ENCODE measurements around the gene KIF13A.
"Not testable (repeated sequence)": the region's sequence is repeated elsewhere in the genome, so short reads cannot be mapped to it uniquely, and the experiment has no call there.

KIF13A gene

DNA sequence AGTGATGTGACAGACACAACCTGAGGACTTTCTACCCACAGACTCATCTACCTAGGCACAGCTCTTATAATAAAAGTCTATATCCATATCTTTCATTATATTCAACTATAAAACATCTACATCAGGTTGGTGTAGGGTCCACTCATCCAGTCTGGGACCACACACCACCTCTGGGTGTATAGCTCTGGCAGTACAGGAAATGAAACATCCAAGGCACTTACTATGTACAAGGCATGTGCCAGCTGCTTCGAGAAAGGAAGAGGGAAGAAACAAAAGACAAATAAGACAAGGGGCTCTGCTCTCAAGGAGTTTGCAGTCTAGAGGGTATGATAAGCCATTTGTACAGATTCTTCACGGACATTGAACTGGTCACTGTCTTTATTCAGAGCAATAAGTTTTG is 18.6 kb downstream of the KIF13A start:
- DNase-seq (ENCODE audit: low spot score) = no peak

DNA sequence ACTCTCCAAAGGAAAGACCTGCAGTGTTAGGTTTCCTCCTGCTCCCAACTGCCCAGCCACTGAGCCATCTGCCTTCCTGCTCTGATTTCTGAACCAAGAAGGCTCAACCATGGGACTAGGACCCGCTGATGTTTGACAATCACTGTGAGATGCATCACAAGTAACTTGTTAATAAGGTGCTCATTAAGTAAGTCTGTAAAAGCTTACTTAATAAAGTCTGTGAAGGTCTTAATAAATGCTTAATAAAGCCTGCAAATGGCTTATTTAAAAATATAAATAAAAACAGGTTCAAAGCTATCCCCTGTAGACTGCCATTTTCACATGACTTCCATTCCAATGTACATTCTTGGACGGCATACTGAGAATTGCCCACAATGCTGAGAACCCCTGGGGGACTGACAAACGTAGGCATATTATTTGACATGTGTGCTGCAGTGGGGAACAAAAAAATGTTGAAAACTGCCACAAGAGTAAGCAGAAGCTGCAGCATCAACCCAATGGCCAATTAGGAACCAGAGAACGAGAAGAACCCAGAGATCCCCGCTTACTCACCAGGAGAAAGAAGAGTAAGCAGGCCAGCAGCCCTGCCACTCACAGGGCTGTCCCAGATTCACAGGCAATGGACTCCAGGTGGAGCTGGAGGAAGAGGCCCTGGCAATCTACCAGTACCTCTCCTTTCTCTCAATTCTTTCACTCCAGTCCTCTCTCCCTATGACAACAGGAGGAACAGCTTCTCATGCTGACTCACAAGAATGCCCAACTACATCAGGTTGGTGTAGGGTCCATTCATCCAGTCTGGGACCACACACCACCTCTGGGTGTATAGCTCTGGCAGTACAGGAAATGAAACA is 19.5 kb downstream of the KIF13A start:
- no peak for DNase-seq (ENCODE audit: low spot score)

DNA sequence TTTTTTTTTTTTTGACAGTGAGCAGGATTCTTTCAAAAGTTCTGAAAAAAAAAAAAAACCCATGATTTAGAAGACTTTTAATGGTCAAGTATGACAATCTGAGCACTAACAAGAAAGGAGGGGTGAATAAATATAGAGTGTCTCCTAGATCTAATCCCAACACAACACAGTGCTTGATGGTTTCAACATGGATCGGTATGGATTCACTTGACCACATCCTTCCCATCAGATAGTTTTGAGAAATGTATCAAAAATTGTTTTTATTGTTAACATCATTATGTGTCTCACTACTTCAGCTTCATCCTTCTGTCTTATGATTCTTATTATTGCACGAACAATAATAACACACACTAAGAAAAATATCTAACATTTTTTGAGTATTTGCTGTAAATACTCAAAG is 21.0 kb downstream of the KIF13A start:
- DNase-seq (ENCODE audit: low spot score) = no peak

DNA sequence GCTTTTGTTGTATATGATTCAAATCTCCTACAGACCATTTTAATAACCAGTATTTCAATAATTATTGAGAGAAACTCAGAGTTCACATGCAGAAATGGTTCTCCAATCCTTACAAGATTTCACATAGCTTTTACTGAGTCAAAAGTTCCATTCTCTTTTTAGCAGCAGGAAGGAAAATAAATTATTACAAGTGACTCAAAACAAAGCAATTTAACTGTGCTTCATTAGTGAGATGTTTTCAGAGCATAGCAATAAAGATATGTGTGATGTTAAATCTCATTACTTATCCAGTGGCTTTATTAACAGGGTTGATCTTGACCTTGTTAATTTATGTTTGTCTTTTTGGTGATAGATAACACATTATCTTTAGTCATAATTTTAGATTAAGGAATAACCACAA is 22.0 kb downstream of the KIF13A start:
- DNase-seq (ENCODE audit: low spot score) = no peak

DNA sequence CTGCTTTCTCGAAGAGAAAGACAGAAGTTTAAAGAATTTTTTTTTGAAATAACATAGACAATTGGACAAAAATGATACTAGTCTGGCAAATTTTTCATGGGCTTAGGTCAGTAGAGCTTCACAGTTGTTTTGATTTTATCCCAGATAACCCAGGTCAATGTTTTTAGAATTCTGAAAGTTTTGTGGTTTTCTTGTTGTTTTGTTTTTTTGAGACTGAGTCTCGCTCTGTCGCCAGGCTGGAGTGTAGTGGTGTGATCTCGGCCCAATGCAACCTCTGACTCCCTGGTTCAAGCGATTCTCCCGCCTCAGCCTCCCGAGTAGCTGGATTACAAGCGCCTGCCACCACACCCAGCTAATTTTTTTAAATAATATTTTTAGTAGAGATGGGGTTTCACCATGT is 22.8 kb downstream of the KIF13A start:
- no peak for DNase-seq (ENCODE audit: low spot score)

DNA sequence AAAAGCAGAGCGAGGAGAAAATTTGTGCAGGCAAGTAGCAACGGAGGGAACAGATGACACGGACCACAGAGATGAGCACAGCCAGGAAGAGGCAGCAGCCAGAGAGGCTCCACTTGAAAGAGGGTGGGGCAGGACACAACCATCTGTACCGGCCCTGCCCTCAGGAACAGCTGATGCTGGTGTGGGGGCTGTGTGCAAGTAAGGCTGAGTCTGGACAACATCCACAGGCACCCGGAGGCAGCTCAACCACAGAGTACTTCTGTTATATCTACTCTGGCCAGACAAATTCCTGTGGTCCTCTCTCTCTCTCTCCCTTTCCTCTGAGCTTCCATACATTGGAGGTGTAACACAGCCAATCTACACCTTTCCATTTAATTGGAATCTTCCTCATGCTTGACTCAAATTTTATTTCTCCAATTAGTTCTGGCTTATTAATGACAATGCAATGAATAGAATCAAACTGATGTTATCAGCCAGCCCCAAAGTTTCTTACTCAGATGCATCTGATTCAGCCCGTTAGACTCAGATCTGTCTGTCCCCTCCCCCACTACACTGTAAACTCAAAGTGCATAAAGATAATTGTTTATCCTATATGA is 24.9 kb downstream of the KIF13A start:
- DNase-seq (ENCODE audit: low spot score) = no peak

DNA sequence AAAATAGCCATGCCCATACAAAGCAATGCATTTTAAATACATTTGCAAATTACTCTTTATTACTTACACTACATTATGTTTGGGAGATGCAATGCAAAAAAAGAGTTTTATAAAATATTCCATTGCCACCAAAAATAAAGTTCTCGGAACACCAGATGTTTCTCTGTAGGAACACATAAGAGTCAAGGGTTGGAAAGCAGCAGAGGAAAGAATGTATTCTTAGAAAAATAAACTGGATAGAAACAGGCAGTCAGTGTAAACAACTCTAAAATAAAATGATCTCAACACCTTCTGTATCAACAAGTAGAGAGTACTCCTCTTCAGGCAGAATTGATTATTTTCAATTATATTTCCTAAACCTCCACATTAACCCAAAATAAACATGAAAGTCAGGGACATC is 28.1 kb downstream of the KIF13A start:
- no peak for DNase-seq (ENCODE audit: low spot score)

DNA sequence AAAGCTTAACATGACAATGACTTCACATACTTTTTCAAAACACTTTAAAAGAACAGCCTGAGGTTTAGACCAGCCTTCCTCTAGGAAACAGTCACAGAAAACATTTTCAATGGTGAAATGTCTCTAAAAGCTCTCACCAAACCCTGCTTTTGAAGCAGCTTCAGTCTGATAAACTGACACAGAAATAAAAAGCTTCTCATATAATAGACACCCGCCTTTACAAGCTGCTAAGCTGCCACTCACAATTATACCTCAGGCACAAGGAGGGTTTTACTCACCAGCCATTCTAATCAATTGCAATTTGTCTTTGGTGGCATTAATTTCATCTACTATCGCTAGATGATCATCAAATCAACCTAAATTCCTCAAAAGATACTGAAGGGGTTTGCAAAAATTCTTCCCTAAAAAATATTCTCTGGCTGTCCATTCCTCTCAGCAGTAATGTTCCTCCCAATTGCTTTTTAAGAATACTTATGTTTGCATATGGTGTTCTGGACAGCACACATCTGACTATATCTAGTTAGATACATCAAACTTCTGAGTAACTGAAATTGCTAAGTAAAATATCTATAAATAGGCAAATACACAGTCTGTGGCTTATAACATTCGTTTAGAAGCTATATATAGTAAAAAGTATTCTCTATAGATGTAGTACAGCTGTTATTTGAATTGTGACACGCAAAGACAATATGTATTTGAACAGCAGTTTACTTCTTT is 29.4 kb downstream of the KIF13A start:
- no peak for DNase-seq (ENCODE audit: low spot score)

DNA sequence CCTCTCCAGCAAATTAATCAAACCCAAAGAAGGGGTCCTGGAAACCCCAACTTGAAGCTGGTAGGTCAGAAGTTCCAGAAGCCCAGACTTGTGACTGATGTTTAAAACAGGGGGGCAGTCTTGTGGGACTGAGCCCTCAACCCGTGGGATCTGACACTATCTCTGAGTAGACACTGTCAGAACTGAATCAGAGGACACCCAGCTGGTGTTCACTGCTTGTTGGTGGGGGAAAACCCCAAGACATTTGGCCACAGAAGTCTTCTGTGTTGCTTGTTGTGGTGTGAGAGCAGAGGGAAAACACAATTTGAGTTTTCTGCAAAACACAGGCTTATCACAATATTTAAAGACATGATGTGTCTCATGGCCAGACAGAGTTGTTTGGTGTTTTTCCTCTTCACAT is 29.9 kb downstream of the KIF13A start:
- peak; percentile 19 for DNase-seq (ENCODE audit: low spot score)

DNA sequence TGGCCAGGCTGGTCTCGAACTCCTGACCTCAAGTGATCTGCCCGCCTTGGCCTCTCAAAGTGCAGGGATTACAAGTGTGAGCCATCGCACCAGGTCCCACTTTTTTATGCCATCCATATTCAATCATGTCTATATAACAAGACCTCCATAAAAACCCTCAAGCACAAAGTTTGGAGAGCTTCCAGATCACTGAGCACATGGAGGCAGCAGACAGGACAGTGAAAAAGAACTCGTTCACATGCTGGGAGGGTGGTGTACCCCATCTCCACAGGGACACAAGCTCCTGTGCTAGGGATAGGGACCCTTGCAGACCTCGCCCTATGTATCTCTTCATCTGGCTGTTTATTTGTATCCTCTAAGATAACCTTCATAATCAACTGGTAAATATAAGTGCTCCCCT is 30.3 kb downstream of the KIF13A start:
- DNase-seq (ENCODE audit: low spot score) = no peak

DNA sequence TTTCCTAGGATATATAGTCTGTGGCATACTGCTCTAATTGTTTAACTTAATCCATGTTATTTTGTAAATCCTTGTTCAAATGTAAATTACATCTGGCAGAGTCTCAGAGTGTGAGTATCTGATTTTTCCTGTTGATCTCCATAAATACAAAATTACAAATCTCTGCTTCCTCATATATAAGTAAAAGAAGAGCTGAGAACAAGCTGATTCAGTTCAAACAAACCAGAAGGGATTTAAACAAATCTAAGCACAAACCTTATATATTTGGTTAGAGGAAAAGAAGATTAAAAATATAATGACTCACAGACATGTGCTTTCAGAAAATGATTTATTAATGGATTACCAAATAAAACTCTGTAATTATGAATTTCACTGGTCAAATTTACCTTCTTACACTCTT is 37.3 kb downstream of the KIF13A start:
- no peak for DNase-seq (ENCODE audit: low spot score)

DNA sequence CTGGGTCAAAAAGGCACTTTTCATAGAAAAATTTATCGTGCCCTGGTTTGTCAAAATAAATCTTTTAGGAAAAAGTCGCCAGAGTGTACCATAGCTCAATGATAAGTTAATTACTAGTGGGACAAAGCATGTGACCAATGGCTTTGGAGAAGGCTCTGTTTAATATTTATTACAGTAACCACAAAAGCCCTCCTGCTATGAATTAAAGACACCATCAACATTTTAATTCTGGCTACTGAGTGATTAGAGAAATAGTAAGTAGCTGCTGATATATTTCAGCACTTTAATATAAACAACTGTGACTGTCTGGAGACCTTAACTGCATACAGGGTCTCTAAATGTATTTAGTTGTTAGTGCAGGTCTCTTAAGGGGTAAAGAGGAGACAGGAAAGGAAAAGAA is 38.3 kb downstream of the KIF13A start:
- no peak for DNase-seq (ENCODE audit: low spot score)

DNA sequence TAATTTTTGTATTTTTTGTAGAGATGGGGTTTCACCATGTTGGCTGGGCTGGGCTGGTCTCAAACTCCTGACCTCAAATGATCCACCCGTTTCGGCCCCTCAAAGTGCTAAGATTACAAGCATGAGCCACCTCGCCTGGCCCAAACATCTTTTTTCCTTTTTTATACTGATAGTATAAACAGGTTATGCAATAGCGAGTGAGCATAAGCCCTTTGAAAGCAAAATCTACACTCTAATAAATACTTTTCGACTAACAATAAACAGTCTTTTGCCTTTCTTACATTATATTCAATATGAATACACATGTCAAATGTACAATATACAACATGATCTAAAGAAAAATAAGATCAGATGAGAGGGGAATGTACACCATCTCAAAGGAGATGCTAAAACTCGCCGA is 38.7 kb downstream of the KIF13A start:
- no peak for DNase-seq (ENCODE audit: low spot score)

DNA sequence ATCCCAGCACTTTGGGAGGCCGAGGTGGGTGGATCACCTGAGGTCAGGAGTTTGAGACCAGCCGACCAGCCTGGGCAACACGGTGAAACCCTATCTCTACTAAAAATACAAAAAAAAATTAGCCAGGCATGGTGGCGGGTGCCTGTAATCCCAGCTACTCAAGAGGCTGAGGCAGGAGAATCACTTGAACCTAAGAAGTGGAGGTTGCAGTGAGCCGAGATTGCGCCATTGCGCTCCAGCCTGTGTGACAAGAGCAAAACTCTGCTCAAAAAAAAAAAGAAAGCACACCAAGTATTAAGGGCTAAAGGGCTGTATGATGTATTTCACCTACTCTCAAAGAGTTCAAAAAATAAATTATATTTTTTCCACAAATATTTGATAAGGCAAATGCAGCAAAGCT is 39.9 kb downstream of the KIF13A start:
- DNase-seq (ENCODE audit: low spot score) = not testable (repeated sequence)

DNA sequence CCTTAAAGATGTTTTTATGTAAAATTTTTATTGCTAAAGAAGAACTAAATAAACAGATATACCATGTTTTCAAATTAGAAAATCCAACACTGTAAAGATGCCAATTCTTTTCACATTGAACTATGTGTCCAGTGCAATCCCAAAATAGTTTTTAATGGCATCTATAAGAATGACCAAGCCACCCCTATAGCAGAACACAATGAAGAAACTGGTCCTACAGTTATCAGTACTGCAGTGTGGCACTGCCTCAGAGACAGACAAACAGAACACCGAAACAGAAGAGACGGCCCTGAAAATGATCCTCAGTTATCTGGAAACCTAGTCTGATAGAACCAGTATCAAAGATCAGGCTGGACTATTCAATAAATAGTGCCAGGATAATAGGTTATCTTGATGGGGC is 41.9 kb downstream of the KIF13A start:
- DNase-seq (ENCODE audit: low spot score) = no peak

DNA sequence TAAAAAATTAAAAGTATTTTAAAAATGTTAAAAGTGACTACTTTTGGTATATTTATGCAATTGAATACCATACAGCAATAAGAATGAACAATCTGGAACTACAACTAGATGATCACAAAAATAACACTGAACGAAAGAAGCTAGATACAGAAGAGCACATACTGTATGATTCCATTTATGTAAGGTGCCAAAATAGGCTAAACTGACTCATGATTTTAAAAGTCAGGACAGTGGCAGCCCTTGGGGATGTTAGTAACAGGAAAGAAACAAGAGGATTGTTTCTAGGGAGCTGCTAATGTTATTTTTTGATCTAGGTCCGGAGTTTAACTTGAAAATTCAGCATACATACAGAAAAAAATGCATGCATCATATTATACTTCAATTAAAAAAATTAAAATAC is 42.3 kb downstream of the KIF13A start:
- DNase-seq (ENCODE audit: low spot score) = no peak

DNA sequence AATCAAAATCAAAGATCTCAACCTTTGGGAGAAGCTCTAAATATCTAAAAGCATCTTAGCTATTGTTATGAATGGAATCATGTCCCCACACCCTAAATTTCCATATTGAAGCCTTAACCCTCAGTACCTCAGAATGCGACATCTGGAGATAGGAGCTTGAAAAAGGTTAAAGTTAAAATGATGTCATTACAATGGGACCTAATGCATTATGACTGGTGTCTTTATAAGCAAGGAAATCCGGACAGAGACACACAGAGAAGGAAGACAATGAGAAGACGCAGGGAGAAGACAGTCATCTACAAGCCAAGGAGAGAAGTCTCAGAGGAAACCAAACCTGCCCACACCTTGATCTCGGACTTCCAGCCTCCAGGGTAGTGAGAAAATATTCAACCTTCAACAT is 46.1 kb downstream of the KIF13A start:
- DNase-seq (ENCODE audit: low spot score) = no peak

DNA sequence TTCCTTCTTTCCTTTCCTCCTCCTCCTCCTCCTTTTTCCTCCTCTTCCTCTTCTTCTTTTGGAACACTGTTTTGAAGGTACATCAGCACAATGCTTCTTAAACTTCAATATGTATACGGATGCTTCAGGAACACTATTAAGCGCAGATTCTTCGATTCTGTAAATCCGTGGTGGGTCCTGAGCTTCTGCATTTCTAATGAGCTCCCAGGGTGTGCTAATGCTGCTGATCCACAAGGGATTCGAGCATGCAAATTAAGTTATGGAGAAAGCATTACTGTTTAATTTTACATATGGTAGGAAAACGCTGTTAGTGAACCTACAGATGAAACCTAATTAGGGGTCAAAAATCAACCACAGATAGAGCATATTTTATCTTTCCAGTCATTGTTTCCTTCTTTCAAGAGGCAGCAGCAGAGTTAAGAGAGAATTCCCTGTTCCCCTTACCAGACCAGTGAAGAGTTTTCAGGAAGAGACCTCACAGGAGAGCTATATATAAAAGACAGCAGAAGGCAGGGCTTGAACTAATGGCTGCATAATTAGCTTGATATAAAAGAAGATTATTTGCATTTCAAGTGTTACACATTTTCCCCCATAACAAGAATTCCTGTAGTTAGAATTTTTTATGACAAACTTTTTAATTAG is 47.2 kb downstream of the KIF13A start:
- no peak for DNase-seq (ENCODE audit: low spot score)

DNA sequence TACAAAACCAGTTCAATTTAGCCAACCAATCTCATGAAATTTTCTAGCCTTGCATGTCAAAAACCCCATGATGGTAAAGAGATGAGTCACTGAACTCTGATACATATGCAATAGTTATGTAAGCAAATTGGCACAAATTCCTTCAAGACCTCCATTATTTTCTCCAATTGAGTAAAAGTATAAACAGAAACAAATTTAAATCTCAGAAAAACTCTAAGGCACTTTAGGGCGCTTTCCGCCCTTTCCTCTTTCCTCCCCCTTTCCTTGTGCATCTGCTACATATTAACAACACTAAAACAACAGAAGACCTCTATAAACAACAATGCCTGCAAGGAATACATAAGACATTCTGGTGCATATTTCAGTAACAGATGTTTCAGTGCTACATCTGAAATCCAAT is 48.5 kb downstream of the KIF13A start:
- DNase-seq (ENCODE audit: low spot score) = no peak

DNA sequence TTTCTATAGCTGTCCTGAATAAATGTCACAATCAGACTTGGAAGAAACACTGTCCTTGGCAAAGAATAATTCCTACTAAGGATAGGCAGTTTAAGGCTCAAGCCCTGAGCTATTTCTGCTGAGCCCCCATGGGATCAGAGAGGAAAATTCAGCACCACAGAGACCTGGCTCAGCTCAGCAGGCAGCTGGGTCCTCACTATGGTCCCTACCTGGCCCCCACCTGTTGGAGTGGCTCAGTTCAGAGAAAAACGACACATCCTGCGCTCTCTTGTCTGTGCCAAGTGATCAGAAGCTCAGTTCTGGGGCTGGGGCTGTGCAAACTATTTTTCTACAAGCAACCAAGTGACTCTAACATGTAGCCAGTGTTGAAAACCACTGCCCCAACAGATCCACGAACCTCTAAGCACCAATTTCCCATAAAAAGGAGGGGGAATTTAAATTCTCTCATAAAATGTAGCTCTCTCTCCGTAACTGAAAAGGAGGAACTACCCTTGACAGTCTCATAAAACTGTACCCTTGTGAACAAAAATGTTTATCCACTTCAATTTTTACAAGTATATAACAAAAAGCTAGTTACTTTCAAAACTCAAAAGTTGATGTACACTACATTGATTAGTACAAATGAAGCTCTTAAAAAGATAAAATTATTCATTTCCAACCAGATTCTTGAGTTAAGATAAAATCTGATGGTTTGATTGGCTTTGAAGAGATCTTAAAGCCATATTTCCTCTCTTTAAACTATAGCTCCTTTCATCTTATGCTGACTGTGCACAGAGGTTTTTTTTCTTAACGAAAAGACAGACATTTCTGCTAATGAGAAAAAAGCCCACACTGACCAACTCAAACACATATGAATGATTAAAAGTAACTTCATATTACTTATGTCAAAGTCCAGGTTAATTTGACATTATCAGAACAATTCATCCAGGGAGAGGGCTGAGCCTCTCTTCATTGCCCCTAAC is 52.0 kb downstream of the KIF13A start:
- no peak for DNase-seq (ENCODE audit: low spot score)

DNA sequence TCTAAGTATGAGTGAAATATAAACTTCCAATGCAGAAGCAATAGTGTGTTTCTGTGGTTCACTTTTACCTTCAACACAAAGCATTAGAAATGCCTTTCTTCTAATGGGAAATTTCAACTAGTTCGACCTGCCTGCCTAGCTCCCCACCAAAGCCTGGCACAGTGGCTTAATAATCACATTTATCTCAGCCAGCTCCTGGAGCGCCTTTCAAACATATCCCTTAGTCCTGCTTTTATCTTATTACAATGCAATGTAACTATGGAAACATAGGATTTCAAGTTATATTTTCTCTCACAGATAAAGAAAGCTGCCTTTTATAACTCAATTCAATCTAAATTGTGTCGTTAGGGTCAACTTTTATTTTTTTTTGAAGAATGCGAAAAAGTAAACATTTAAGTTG is 53.7 kb downstream of the KIF13A start:
- DNase-seq (ENCODE audit: low spot score) = no peak
